ENCODE measurements around the gene HK2.
"Not testable (repeated sequence)": the region's sequence is repeated elsewhere in the genome, so short reads cannot be mapped to it uniquely, and the experiment has no call there.

HK2 gene

DNA sequence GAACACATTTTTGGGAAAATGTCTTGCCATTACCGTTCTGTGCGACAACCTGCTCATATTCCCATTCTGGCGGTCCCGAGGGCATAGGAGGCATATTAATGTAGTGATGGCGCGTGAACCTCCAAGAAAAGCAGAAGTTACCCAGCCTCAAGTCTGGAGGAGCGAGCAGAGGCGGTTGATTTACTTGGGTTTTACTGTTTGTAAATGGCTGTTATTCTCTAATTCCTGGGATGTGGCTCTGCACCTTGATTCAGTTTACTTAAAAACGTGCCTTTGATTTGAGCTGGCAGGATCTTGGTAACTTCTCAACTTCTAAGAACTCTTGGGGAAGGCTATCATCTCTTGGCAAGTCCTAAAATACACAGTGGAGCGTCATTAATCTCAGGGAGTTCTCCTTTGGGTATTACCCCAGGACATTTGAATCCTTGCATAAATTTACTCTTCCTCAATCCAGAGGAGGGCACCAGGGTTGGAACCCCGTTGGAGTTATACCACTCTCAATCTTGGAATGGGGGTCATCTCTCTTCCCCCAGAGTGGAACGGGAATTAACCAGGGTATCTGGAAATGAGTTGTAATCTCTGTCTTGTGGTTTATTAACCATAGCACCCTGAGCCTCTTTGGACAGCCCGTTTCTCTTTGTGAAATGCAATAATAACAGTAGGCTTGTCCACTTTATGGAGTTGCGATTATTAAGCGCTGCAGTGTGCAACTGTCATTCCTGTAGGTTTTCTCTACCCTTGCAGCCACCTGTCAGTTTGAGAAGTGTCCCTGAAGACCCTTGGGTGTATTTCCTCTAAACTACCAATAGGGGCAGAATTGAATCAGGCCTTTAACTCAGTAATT is 2.1 kb downstream of the HK2 start:
- DNase-seq = peak in 1 of 2 donors; percentile 56

DNA sequence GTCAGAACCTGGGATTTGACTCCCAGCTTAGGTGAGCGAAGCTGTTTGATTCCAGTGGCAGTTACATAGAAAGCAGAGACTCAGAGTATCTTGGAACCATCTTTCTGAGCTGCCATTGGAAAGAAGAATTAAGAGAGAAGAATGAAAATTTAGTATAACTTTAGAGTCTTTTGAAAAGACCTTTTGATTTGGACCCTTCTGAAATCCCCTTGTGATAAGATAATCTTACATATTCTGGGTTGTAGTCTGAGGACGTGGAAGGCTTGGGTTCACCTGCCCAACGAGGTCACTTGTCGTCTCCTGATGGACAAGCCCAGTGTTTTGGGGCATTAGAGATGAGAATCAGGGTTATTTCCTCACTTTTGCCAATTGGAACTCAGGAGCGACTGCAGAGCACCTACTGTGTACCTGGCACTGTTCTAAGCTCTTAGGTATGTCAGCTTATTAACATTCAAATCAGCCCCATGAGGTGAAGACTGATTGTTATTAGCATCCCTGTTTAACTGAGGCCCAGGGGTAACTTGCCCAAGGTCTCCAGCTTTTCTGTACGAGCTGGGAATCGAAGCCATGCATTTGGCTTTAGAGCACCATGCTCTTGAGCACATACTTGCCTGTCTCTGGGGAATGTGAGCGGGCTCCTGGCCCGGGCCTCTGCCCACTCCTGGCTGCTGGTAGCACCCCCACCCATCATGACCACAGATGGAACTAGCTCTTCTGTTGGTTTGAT is 2.9 kb downstream of the HK2 start:
- no peak for DNase-seq

DNA sequence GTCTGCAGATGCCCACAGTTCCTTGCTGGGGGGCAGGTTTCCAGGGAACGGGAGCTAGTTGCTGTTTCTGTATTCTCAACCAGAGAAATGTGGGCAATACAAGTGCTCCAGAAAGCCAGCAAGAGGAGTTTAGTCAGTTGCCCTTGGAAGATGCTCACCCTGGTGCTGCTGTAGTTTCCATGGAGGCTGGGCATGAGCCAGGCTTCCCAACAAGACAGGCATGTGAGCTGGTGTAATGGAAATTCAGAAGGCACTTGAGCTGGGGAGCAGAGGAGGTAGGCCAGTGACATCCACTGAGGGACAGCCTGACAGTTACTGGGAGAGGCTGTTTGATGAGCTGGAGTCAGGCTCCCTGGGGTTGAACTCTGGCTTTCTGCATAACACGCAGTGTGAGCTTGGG is 7.7 kb downstream of the HK2 start:
- no peak for DNase-seq

DNA sequence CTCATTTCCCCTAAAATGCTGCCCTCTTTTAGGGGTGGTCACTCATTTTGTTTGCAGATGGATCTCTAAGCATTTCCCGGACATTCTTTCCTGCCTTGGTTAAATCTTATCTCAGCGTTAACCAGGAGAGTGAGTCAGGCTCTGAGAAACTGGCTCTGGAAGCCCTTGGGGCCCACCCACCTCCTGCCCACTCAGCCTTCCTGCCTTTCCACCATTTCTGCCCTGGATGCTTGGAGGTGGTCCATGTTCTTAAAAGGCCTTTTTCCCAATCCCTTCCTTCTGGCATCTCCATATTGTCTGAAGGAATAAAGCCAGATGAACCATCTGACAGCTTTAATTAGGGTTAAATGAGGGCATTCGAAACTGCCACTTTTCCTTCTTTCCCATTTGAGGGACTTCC is 9.5 kb downstream of the HK2 start:
- no peak for DNase-seq

DNA sequence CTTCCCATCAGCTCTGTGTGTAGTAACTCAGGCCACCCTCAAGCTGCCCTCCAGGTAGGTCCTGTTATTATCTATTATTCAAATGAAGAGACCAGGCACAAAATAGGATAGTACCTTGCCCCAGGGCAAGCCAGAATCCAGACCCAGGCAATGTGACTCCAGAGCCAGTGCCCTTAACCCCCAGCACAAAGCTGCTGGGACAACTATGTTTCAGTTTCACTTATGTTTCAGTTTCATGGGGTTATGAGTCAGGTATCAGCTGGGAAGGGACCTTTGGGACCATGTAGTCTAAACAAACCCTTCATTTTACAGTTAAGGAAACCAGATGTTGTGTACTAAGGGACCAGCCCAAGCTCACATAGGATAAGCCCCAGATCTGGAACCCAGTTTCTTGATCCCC is 10.0 kb downstream of the HK2 start:
- peak; percentile 26 to 46 for DNase-seq

DNA sequence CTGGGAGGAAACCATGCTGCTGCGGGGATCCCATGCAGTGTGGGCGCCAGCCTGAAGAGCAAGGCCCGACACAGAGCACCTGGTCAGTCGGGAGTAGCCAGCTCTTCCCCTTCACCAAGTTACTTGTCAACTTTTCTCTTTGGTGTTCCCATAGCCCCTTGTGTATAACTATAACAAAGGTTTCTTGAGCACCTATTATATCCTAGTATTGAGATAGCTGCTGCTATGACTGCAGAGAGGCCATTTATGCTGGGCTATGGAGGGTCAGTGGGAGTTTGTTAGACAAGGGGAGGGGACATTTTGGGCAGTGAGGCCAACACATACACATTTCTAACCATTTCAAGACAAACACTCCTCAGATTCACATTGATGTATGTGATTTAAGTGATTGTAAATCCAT is 10.8 kb downstream of the HK2 start:
- DNase-seq = no peak

DNA sequence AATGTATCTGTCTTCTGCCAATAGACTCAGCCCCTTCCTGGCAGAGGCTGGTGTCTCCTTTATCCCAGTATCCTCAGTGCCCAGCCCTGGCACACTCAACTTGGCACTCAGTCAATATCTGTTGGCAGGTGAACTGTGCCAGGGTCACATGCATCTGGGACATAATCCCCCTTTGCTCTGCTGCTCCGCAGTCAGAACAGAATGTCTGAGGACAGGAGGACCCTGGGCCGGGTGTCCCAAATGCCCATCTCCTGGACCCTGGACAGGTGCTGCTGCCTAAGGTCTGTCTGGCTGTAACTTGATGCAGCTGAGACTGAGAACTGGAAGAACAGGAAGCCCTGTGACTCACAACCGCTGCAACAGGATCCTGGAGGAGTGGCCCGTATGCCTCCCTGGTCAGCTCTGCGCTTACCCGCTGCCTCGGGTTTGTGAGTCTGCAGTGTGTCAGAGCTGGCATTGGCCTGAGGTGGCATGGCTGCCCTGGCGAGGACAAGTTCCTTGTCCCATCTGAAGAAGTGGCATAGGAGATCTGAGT is 11.4 kb downstream of the HK2 start:
- DNase-seq = peak; percentile 37 to 71

DNA sequence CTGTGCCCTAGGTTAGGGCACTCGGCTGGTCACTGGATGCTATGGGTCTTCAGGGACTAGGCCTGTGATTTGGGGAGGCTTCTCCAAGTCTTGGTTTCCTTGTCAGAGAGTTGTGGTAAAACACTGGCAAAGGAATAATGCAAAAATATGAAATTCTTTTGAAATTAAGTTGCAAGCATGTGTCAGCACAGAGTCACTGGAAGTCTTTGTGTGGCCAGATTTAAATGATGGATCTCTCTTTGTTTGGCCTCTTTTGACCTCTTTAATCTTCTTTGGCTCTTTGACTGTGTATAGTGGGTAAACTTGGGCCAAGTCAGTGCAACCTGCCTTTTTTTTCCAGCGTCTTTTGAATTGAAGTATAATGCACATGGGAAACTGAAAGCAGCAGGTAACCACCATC is 12.1 kb downstream of the HK2 start:
- no peak for DNase-seq

DNA sequence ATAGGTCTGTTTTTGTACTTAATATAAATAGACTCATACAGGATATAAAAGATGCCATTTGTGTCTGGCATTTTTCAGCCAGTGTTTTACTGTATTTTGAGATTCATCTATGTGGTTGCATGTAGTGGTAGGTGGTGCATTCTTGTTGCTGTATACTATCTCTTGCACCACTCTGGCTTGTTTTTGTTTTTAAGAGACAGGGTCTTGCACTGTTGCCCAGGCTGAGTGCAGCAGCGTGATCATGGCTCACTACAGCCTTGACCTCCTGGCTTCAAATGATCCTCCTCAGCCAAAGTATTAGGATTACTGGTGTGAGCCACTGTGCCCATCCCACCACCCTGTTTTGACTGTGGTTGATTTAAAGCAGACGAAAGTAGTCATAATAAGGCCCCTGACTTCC is 12.6 kb downstream of the HK2 start:
- DNase-seq = no peak

DNA sequence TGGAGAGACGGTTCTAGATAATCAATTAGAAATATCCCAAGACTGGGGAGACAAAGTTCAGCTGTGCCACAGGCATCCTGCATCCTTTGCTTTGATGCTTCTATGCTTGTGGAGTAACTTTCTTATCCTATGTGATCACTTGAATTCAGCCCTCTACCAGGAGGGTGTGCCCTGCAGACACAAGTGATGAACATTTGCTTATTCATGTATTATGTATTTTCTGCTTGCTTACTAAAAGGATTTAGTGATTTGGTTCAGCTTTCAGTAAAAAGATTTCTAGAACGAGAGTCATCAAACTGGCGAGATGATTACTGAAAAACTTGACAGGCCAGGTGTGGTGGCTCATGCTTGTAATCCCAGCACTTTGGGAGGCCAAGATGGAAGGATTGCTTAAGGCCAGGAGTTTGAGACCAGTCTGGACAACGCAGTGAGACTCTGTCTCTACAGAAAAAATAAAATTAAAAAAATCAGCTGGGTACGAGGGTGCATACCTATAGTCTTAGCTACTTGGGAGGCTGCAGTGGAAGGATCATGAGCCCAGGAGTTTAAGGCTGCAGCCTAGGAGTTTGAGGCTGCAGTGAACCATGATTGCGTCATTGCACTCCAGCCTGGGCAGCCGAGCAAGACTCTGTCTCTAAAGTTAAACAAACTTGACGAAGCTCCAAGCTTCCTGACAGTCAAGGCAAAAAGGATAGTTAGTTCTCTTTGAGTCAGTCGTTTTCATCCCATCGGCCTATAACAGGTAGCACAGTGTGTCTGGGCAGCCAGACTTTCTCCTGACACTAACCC is 13.3 kb downstream of the HK2 start:
- no peak for DNase-seq

DNA sequence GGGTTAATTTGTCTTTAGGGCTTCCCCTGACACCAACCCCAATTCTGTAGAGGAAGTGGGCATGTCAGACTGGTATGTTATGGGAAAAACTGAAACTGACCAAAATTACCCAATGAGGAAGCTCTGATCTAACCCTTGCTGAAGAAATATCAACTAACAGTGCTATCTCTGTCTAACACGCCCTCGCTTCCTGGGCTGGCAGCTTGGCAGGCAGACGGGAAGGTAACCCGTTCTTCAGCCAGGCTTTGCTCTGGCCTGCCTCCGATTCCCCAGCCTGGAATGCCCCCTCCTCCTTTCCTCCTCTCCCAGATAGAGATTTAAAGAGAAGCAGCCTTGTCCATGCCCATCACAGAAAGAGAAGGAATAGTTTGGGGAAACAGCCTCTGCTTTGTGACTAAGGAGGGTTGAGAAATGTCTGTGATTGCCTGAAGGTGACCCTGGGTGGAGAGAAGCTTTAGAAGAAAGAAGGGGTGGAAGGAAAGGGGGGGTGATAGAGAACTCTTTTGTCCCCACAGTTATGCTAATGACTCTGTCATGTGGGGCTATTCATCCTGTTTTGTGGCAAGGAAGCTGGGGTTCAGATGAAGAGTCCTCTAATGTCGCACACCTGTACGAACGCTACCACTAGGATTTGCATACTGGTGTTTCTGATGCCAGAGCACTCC is 15.4 kb downstream of the HK2 start:
- peak; percentile 60 to 73 for DNase-seq

DNA sequence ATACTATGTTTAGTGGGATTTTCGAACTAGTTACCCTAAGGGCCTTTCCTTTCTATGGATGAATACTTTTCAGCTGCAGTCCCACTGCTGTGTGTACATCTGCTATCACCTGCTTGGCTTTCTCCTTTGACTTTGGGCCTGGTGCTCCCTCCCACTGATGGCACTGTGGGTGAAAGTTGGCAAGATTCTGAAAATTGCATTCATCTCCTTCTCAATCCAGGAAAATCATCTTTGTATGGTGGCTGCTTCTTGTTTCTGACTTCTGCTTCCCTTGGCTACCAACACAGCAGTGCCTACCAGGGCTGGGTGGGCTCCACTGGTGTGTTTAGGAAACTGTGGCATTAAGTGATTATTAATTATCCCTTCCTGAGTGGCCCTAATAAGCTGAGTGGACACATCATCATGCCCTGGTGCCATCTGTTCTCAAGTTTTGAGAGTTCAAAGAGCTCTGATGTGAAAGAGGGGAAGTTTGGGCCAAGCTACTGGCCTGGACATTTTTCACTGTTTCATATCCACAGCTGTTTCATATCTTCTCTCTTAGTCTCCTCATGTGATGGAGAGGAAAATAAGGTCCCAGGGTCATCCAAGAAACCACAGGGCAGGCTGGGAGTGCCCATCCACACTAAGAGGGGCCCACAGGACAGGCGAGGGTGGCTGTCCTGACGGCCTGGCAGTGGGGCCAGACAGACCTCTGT is 16.7 kb downstream of the HK2 start:
- no peak for DNase-seq

DNA sequence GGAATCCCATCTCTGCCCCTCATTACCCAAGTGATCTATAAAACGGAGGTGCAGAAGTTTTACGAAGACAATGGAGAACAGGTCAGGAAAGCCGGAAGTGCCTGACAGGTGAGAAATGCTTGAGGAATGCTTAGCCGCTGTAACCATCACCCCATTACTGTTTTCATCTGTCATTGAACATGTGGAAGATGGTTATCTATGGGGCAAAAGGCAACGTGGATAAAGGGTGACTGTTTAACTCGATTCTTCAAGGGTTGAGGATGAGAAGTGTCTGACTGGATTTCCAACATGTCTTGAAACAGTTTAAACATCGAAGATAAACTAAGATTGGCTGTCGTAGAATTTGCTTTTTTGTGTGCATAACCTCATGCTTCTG is 17.3 kb downstream of the HK2 start:
- DNase-seq = no peak

DNA sequence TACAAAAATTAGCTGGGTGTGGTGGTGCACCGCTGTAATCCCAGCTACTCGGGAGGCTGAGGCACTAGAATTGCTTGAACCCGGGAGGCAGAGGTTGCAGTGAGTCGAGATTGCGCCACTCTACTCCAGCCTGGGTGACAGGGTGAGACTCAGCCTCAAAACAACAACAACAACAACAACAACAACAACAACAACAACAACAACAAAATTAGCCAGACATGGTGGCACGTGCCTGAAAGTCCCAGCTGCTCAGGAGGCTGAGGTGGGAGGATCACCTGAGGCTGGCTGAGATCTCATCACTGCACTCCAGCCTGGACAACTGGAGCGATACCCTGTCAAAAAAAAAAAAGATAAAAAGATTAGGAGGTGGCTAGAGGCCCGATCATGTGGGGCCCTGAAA is 19.4 kb downstream of the HK2 start:
- DNase-seq = not testable (repeated sequence)

DNA sequence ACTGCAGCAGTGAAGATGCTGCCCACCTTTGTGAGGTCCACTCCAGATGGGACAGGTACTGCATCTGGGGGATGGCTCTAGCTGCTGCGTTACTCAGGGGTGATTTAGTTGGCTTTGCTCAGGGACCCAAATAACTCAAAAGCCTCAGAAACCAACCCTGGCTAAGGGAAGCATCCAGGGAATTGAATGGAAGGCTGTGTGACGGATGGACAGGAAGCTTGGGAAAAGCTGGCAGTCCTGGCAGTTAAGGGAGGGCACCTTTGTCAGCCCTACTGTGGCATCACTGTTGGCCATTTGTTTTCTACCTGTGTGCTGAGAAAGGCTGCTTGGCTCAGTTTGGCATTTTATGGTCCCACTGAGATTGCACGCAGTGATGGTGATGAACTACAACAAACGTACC is 20.5 kb downstream of the HK2 start:
- DNase-seq = no peak

DNA sequence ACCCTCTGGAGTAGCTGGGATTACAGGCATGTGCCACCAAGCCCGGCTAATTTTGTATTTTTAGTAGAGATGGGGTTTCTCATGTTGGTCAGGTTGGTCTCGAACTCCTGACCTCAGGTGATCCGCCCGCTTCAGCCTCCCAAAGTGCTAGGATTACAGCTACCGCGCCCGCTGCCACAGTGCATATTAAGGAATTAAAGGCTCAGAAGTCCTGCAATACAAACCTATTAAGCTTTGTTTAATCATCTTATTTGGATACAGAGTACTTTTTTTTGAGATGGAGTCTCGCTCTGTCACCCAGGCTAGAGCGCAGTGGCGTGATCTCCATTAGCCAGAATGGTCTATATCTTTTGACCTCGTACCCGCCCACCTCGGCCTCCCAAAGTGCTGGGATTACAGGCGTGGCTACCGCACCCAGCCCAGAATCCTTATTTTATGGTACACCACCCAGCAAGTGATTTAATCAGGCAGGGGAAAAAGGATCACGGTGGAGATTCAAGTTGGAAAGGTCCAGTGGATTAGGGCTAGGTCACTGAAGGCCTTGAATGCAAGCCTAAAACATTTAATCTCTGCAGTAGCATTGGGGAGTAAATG is 21.3 kb downstream of the HK2 start:
- not testable (repeated sequence) for DNase-seq

DNA sequence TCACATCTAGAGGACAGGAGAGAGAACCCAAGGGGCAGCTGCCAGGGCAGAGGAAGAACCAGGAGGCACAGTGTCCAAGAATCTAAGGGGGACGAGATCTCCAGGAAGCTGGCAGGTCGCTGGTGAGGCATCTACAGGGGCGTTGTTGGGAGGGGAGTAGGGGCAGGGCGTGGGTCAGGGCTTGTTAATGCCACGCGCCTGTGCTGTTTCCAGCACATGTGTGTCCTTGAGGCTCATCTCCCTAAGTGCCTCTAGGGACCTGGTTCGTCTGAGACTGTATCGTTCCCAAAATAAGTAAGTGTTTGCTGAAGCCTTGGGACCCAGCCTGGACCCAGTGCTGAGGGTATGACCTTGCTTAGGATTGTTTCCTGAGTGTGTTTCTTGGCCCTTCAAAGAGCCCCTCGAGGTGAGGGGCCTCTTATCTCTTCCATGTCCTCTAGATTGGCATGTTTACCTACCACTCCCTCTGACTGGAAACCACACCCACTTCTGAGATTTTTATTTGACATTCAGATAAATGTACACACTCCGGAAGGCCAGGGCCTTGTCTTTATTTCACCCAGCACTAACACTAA is 22.2 kb downstream of the HK2 start:
- no peak for DNase-seq

DNA sequence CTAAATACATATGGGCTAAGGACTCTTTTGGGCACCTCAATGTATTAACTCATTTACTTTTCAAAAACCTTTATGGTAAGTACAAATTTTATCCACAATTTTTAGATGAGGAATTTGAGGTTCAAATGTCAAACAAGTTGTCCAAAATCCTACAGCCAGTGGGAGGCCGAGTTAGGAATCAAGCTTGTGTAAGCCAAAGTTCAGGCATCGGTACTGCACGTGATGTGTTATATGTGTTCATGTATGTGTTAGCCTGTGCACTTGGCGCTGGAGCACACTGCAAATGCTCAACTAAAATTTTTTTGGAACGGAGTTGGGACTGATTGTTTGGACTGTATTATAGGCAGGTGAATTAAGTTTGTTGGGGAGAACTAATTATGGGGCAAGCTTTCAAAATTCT is 22.7 kb downstream of the HK2 start:
- no peak for DNase-seq

DNA sequence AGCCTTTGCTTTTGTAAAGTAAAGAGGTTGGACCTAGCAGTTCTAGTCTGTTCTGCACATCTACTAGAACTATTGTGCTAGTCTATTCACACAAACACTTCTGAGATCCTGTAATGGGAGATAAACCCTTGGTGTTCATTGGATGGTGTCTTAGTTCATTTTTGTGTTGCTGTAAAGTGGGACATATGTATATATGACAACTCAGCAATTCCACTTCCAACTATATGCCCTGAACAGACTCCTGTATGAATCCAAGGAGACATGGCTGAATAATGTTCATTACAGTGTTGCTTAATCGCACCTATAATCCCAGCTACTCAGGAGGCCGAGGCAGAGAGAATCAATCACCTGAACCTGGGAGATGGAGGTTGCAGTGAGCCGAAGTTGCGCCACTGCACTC is 23.3 kb downstream of the HK2 start:
- DNase-seq = no peak

DNA sequence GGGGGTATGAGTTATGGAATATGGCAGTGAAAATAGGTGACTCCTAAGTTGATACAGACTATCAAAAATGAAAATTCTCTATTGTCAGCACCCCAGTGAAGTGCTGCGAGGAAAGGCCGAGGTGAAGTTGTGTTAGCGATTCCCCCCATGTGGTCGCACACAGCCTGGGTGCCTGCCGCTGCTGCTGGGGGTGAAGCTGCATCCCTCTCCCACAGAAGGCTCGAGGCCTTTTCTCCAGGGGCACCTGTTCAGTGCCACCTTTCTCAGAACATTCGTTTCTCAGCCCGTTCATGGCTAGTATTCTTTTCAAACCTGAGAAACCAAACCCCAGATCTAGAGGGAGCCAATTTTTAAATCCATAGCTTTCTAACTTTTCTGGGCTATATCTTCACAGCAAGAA is 23.8 kb downstream of the HK2 start:
- no peak for DNase-seq

DNA sequence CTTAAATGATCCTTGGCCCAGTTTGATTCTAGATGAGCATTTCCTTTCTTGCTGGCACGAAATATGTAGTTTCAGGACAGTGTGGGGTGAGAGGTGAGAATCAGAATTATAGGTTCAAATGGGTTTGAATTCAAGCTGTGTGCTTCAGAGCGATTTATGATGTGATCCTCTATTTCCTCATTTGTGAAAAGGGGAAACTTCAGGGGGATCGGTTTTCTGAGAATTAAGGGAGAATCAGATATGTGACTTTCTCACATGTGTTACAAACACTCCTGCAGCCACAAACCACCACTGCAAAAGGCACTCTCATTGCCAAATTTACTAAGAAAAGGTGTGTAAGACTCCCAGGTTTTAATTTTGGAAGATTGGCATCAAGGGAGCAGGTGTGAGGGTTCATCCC is 24.4 kb downstream of the HK2 start:
- DNase-seq = no peak
